ENCODE data around the gene NGRN.
A peak's percentile ranks its signal among the peaks of the same experiment; 100 is the strongest.

Gene NGRN

GRCh38 chr15:90318591-90318990, 53.1 kb downstream of the NGRN start:
- DNase-seq (ENCODE audit: low read depth): no peak

- peak; percentile 81 for DNase-seq (ENCODE audit: low read depth)
Measured at GRCh38 chr15:90320062-90320884, 54.8 kb downstream of the NGRN start.

- DNase-seq (ENCODE audit: low read depth): no peak
Measured at GRCh38 chr15:90320885-90321278, 55.4 kb downstream of the NGRN start.

Measured in amniotic epithelial cell (primary cell).